ENCODE measurements around the gene LMCD1.

The LMCD1 gene

DNA sequence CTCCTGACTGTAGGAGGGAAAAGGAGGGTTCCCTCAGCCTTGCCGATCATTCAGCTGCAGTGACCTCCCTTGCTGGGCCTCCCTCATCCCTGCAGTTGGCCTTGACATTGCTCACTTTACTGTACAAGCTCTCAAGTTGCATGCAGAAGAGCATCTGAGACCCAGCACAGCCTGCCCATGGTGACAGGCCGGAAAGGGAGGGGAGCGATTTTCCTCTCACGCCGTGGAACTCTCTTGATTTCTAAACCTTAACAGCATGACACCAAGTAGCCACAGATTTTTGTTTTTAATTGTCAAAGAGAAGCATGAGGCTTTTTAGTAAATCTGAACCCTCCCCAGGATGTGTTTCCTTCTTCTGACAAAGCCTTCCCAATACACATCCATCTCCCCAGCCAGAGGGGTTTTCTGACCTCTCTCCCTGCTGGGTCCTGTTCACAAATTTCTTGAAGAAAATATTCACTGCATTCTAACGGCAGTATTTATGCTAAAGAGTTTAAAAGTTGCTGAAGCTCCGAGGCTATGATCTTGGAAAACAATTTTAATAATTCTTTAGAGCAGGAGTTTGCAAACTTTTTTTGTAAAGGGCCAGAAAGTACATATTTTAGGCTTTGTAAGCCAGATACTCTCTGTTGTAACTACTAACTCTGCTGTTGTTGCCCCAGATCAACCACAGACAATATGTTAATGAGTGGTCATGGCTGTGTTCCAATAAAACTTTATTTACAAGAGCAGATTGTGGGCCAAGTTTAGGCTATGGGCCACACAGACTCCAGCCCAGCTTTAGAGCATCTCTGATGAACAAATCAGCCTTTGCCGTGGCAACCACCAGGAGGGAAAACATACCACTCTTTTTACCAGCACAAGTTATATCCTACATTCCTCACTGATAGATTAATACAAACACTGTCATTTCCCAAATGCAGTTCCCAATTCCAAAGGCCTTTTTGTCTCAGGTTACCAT is 34.8 kb downstream of the LMCD1 start:
- DNase-seq (ENCODE audit: low spot score), result peak; percentile 45

GRCh38 chr3:8537440-8537839 is 35.8 kb downstream of the LMCD1 start:
- DNase-seq (ENCODE audit: low spot score), result no peak

- DNase-seq (ENCODE audit: low spot score), result no peak
These were observed 36.6 kb downstream of the LMCD1 start for GRCh38 chr3:8538223-8538622.

DNA sequence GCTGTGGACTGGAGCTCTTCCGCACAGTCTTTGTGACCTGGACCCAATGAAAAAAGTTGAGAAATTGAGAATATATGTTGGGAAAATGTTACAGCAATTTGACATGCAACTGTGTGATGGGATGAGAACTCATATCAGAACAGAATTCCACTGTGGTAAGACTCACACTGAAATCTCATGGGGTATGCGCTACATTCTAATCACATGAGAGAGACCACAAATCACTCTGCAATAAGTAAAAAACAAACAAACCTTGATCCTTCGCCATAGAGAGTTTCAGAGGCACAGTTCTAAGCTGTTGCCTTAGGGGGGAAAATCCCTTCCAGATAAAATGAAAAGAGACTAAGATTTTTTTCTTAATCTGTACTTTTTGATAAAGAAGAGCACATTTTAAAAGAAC is 37.3 kb downstream of the LMCD1 start:
- DNase-seq (ENCODE audit: low spot score), result no peak

DNA sequence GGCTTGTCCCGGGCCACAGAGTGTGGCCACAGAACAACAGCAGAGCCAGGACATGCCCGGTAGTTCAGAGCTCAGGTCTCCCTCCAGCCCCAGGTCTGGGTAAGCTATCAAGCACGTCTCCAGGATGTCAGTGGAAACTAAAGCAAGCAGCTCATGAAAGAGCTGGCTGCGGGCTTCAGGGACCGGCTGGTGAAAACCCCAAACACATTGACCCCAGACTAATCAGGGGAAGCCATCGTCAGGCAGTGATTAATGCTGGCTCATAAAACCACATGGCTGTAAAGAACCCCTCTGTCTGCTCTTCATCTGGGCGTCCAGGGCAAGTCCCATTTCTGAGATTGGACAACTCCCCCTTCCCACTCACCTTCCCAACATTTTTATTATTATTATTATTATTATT is 37.8 kb downstream of the LMCD1 start:
- no peak for DNase-seq (ENCODE audit: low spot score)

- no peak for DNase-seq (ENCODE audit: low spot score)
These were observed 38.8 kb downstream of the LMCD1 start for GRCh38 chr3:8540456-8540855.

GRCh38 chr3:8541486-8541885 is 39.9 kb downstream of the LMCD1 start:
- DNase-seq (ENCODE audit: low spot score), result no peak

- no peak for DNase-seq (ENCODE audit: low spot score)
These were observed 40.8 kb downstream of the LMCD1 start for GRCh38 chr3:8542190-8543135.

DNA sequence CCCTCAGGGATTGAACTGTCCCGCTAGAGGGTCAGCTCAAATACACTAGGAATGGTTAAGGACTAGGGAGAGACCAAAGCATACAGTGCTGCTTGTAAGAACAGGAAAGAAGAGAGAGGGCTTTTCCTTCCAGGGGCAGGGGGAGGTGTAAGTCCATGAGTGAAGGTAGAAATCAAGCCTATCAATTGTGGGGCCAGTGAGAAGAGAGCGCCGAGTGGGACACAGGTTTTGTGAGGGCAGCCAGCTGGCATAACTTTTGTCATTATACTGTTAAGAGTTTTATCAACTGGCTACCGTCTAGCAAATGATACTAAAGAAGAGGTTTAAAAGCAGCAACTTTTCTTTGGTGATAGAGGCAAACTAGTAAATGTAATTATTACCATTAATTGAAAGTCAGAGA is 45.0 kb downstream of the LMCD1 start:
- no peak for DNase-seq (ENCODE audit: low spot score)

DNA sequence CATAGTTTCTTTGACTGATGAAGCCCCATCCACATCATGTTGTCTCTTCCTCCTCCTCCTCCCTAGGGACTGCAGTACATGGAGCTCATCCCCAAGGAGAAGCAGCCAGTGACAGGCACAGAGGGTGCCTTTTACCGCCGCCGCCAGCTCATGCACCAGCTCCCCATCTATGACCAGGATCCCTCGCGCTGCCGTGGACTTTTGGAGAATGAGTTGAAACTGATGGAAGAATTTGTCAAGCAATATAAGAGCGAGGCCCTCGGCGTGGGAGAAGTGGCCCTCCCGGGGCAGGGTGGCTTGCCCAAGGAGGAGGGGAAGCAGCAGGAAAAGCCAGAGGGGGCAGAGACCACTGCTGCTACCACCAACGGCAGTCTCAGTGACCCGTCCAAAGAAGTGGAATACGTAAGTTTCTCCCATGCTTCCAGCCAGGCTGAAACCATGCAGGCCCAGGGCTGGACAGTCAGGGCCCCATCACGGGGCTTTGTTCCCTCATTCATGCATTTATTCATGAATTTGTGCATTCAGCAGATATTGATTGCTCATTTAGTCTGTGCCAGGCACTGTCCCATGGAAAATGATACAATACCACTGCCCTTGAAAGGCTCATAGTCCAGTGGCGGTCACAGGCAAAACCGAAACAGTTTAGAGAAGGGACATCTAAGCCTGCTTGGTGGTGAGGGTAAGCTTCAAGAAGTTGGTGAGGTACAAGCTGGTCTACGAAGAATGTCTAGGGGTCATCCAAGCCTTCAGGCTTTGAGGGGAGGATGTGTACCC is 47.1 kb downstream of the LMCD1 start:
- DNase-seq (ENCODE audit: low spot score), result no peak

DNA sequence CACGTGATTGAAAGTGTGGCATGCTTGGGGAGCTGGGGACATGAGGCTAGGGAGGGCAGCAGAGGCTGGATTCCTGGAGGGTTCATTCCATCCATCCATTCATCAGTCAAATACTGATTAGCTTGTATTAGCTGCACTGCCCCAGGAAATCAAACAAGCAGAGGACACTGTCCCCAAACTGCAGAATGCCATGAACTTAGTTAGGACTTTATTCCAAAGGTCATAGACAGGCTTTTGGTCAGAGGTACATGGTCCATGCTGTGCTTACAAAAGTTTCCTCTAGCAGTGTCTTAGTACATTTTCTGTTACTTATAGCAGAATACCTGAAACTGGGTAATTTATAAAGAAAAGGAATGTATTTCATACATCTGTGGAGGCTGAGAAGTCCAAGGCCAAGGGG is 47.7 kb downstream of the LMCD1 start:
- DNase-seq (ENCODE audit: low spot score), result no peak

DNA sequence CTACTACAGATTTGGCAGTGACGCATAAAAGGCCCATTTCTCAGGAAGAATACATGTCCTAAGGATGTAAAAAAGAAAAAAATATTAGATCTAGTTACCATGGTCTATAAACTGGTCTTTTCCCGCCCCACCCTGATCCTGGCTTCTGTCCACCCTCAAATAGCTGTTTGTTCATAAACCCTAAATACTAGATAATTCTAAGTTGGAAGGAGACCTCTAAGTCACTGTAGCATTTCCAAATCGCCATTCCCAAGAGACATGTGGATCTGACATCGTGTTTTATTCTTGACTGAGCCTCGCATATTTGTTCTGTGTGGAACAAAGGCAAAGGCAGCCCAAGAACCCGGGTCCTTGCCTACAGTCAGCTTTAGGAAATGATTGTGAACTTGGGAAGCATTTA is 49.0 kb downstream of the LMCD1 start:
- no peak for DNase-seq (ENCODE audit: low spot score)

GRCh38 chr3:8552223-8552762 is 50.7 kb downstream of the LMCD1 start:
- no peak for DNase-seq (ENCODE audit: low spot score)

- no peak for DNase-seq (ENCODE audit: low spot score)
These were observed 51.8 kb downstream of the LMCD1 start for GRCh38 chr3:8553405-8553804.

DNA sequence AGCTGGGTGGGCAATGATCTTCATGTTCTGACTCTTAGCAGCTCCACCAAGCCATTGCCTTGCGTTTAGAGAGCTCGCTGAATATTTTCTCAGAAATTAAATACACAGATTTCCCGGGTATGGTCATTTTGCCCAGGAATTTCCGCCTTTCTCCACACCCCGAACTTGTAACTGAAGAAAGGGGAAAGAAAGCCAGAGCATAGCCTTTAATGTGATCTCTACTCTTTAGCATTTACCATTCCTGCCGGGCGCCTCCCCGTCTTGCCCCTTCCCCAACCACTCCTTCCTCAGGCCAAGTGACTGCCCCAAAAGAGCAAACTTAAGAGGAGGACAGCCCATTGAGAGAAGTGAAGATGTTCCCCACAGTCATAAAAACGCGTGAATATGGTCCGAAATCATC is 53.1 kb downstream of the LMCD1 start:
- DNase-seq (ENCODE audit: low spot score), result no peak

DNA sequence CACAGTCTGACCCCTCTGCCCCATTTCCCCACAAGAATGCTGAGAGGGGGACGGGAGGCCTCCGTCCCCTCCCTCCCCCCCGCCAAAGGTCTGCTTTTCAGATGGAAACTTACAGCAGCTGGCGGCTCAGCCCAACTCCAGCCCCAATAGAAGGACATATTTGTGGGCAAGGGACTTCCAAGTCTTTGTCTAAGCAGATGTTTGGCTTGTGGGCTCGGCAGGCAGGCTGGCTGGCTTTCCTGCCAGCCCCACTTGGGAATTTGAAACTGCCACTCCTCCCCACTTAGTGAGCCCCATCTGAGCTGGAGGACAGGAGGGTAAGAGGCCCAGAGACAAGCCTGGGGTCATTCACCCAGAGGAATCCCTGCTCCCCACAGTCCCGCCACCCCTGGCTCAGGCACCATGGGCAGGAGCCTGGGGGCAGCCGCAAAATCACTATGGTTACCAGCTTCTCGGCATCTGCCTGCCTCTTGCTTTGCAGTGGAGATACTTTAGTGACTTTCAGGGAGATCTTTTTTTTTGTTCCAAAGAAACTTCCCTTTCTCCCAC is 53.6 kb downstream of the LMCD1 start:
- no peak for DNase-seq (ENCODE audit: low spot score)

GRCh38 chr3:8555725-8556472 is 54.3 kb downstream of the LMCD1 start:
- no peak for DNase-seq (ENCODE audit: low spot score)

DNA sequence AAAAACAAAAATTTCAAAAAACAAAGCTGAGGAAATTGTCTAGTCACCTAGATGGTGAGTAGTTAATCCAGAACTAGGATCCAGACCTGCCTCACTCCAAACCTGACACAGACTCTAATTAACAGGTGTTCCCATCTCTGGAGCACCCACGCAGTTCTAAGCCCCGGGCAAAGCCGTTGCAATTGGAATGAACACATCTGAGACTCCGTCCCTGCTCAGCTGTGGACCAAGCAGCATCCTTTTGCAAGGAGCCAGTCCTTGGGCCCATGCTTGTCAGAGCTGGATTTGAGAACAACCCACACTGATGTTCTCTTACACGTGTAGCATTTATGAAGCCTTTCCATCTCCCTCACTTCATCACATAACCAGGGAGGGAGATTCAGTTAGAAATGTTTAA is 54.8 kb downstream of the LMCD1 start:
- no peak for DNase-seq (ENCODE audit: low spot score)

DNA sequence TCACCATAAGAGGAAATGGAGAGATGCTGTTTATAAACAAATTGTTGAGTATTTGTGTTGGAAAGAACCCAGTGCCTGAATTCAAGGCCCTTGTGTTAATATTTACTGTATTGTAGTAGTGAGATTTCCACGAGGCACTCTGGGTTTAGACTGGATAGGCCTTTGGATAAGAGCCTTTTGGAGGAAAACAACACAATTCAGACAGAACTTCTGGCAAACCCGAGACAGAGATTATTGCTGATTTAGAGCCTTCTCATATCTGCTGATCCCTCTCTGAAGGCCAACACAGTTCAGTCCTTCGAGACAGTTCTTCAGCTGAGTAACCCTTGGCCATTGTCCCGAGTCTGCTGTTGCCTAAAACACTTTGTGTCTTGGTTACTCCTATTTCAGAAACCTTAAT is 55.7 kb downstream of the LMCD1 start:
- no peak for DNase-seq (ENCODE audit: low spot score)

DNA sequence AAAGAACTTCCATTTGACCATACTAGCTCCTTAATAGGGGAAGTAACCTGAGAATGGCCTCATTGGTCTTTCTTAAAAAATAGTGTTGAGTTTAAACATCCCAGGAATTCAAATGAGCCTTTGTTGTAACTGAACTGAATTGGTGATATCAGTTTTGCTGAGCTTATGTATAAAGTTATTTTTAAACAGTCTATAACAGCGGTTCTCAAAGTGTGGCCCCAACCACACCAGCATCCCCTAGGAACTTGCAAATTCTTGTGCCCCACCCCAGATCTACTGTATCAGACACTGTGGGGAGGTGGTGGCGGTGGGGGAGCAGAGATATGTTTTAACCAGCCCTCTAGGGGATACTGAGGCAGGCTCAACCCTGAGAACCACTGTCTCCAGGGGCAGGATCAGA is 57.0 kb downstream of the LMCD1 start:
- no peak for DNase-seq (ENCODE audit: low spot score)

GRCh38 chr3:8559351-8559750 is 57.7 kb downstream of the LMCD1 start:
- DNase-seq (ENCODE audit: low spot score), result no peak
